ENCODE data around the gene FBLN1. TPM values are rescaled to one million over a fixed set of nuclear protein-coding genes. Genes with fewer than 3 reads are reported as not detected.
"Not testable (repeated sequence)": the region's sequence is repeated elsewhere in the genome, so short reads cannot be mapped to it uniquely, and the experiment has no call there.

The FBLN1 gene
- total RNA-seq, 1 donor from 2014 or later = 238 TPM

GRCh38 chr22:45554040-45554406, 51.3 kb downstream of the FBLN1 start:
- peaks cover 47% of the 10 kb centered on the region for H3K36me3 Mint-ChIP-seq (ENCODE audit: low read depth, unreplicated experiment)
- TF ChIP-seq CTCF (IDR thresholded peaks at IDR 0.05; ENCODE audit: unreplicated experiment) = peak; percentile 8
- peaks cover 2% of the 10 kb centered on the region for H3K27me3 Mint-ChIP-seq (ENCODE audit: unreplicated experiment)
- peaks cover 12% of the 10 kb centered on the region for H3K4me1 Mint-ChIP-seq (ENCODE audit: unreplicated experiment)
- no peak overlapping the region for H3K4me3 Mint-ChIP-seq (ENCODE audit: unreplicated experiment)
- DNase-seq (ENCODE audit: low spot score) = no peak
- H3K9me3 Mint-ChIP-seq (ENCODE audit: unreplicated experiment) = no peaks in the 10 kb centered on the region
- peak overlapping the region; percentile 61 for H3K27ac Mint-ChIP-seq (ENCODE audit: unreplicated experiment)

GRCh38 chr22:45554861-45555260, 52.2 kb downstream of the FBLN1 start:
- H3K9me3 Mint-ChIP-seq (ENCODE audit: unreplicated experiment) = no peaks in the 10 kb centered on the region
- no peak for DNase-seq (ENCODE audit: low spot score)
- H3K4me1 Mint-ChIP-seq (ENCODE audit: unreplicated experiment) = peaks cover 12% of the 10 kb centered on the region
- no peak for TF ChIP-seq CTCF (IDR thresholded peaks at IDR 0.05; ENCODE audit: unreplicated experiment)
- H3K27me3 Mint-ChIP-seq (ENCODE audit: unreplicated experiment) = peaks cover 2% of the 10 kb centered on the region
- H3K4me3 Mint-ChIP-seq (ENCODE audit: unreplicated experiment) = no peak overlapping the region
- peaks cover 56% of the 10 kb centered on the region for H3K36me3 Mint-ChIP-seq (ENCODE audit: low read depth, unreplicated experiment)
- no peak overlapping the region for H3K27ac Mint-ChIP-seq (ENCODE audit: unreplicated experiment)

GRCh38 chr22:45557926-45558325, 55.2 kb downstream of the FBLN1 start:
- not testable (repeated sequence) for H3K27ac Mint-ChIP-seq (ENCODE audit: unreplicated experiment); H3K27me3 Mint-ChIP-seq (ENCODE audit: unreplicated experiment); DNase-seq (ENCODE audit: low spot score)
- Mint-ChIP-seq H3K4me1 (ENCODE audit: unreplicated experiment) (peaks cover 12% of the 10 kb centered on the region), H3K9me3 (ENCODE audit: unreplicated experiment) (peaks cover 10% of the 10 kb centered on the region), H3K36me3 (ENCODE audit: low read depth, unreplicated experiment) (peaks cover 68% of the 10 kb centered on the region), H3K4me3 (ENCODE audit: unreplicated experiment) (peak overlapping the region; percentile 9)

GRCh38 chr22:45560092-45560491, 57.4 kb downstream of the FBLN1 start:
- not testable (repeated sequence) for H3K27me3 Mint-ChIP-seq (ENCODE audit: unreplicated experiment); DNase-seq (ENCODE audit: low spot score); H3K27ac Mint-ChIP-seq (ENCODE audit: unreplicated experiment); H3K4me1 Mint-ChIP-seq (ENCODE audit: unreplicated experiment)
- Mint-ChIP-seq H3K36me3 (ENCODE audit: low read depth, unreplicated experiment) (peaks cover 81% of the 10 kb centered on the region), H3K9me3 (ENCODE audit: unreplicated experiment) (peaks cover 10% of the 10 kb centered on the region), H3K4me3 (ENCODE audit: unreplicated experiment) (peak overlapping the region; percentile 25)

GRCh38 chr22:45560761-45561160, 58.1 kb downstream of the FBLN1 start:
- peaks cover 80% of the 10 kb centered on the region for H3K36me3 Mint-ChIP-seq (ENCODE audit: low read depth, unreplicated experiment)
- H3K9me3 Mint-ChIP-seq (ENCODE audit: unreplicated experiment) = peaks cover 10% of the 10 kb centered on the region

GRCh38 chr22:45562102-45562501, 59.4 kb downstream of the FBLN1 start:
- Mint-ChIP-seq H3K27ac (ENCODE audit: unreplicated experiment) (no peak overlapping the region), H3K36me3 (ENCODE audit: low read depth, unreplicated experiment) (peaks cover 75% of the 10 kb centered on the region), H3K27me3 (ENCODE audit: unreplicated experiment) (peaks cover 5% of the 10 kb centered on the region), H3K4me1 (ENCODE audit: unreplicated experiment) (no peaks in the 10 kb centered on the region), H3K4me3 (ENCODE audit: unreplicated experiment) (peak overlapping the region; percentile 37), H3K9me3 (ENCODE audit: unreplicated experiment) (peaks cover 10% of the 10 kb centered on the region)
- TF ChIP-seq CTCF (IDR thresholded peaks at IDR 0.05; ENCODE audit: unreplicated experiment) = no peak
- no peak for DNase-seq (ENCODE audit: low spot score)

More at GRCh38 chr22:45560761-45561160, 58.1 kb downstream of the FBLN1 start:
- DNase-seq (ENCODE audit: low spot score); H3K27me3 Mint-ChIP-seq (ENCODE audit: unreplicated experiment); H3K4me1 Mint-ChIP-seq (ENCODE audit: unreplicated experiment); H3K27ac Mint-ChIP-seq (ENCODE audit: unreplicated experiment): not testable (repeated sequence)
- H3K4me3 Mint-ChIP-seq (ENCODE audit: unreplicated experiment) = peak overlapping the region; percentile 74

Data from endothelial cell (in vitro differentiated cells).